ENCODE data around the gene LRBA. TPM values are rescaled to one million over a fixed set of nuclear protein-coding genes. Genes with fewer than 3 reads are reported as not detected.
"Not testable (repeated sequence)": the region's sequence is repeated elsewhere in the genome, so short reads cannot be mapped to it uniquely, and the experiment has no call there.

Gene LRBA
- total RNA-seq, 4 donors from 2014 or later, result 8.5 to 18.0 (median 11.9) TPM

GRCh38 chr4:150960079-150960478, 55.0 kb downstream of the LRBA start:
- H3K9me3 ChIP-seq, result no peaks in the 10 kb centered on the region
- DNase-seq (no peak), ATAC-seq (no peak)
- no peak overlapping the region for H3K27ac ChIP-seq
- no peak for TF ChIP-seq POLR2A (IDR thresholded peaks at IDR 0.05)
- TF ChIP-seq, protein P1, sequence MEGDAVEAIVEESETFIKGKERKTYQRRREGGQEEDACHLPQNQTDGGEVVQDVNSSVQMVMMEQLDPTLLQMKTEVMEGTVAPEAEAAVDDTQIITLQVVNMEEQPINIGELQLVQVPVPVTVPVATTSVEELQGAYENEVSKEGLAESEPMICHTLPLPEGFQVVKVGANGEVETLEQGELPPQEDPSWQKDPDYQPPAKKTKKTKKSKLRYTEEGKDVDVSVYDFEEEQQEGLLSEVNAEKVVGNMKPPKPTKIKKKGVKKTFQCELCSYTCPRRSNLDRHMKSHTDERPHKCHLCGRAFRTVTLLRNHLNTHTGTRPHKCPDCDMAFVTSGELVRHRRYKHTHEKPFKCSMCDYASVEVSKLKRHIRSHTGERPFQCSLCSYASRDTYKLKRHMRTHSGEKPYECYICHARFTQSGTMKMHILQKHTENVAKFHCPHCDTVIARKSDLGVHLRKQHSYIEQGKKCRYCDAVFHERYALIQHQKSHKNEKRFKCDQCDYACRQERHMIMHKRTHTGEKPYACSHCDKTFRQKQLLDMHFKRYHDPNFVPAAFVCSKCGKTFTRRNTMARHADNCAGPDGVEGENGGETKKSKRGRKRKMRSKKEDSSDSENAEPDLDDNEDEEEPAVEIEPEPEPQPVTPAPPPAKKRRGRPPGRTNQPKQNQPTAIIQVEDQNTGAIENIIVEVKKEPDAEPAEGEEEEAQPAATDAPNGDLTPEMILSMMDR (IDR thresholded peaks at IDR 0.05 in 4 of 5, conservative IDR thresholded peaks at IDR 0.05 in 1 of 5), result no peak
- no peaks in the 10 kb centered on the region for H3K36me3 ChIP-seq
- H3K27me3 ChIP-seq, result no peaks in the 10 kb centered on the region
- H3K4me3 ChIP-seq, result no peak overlapping the region
- in situ Hi-C loops (cut with MboI; ENCODE audit: low sequenced_read_pairs in 4 of 4) (no loop called here), intact Hi-C loops (cut with DNase I; ENCODE audit: low total_unique reads) (no loop called here)
- H3K4me1 ChIP-seq, result no peaks in the 10 kb centered on the region

GRCh38 chr4:150957981-150958380, 57.1 kb downstream of the LRBA start:
- H3K36me3 ChIP-seq; H3K4me1 ChIP-seq; H3K27me3 ChIP-seq; H3K9me3 ChIP-seq; in situ Hi-C loops (cut with MboI; ENCODE audit: low sequenced_read_pairs in 4 of 4); DNase-seq; H3K27ac ChIP-seq; intact Hi-C loops (cut with DNase I; ENCODE audit: low total_unique reads); ATAC-seq; H3K4me3 ChIP-seq: not testable (repeated sequence)

DNA sequence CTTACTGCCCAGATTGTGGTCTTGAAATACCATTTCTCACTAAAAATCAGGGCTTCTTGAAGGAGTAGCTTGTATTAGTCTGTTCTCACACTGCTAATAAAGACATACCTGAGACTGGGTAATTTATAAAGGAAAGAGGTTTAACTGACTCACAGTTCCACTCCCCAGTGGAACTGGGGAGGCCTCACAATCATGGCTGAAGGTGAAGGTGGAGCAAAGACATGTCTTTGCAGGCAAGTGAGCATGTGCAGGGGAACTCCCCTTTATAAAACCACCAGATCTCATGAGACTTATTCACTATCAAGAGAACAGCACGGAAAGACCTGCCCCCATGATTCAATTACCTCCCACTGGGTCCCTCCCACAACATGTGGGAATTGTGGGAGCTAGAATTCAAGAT, 58.0 kb downstream of the LRBA start:
- H3K4me1 ChIP-seq; DNase-seq; ATAC-seq; in situ Hi-C loops (cut with MboI; ENCODE audit: low sequenced_read_pairs in 4 of 4); H3K27ac ChIP-seq; H3K4me3 ChIP-seq; intact Hi-C loops (cut with DNase I; ENCODE audit: low total_unique reads); H3K9me3 ChIP-seq; H3K36me3 ChIP-seq; H3K27me3 ChIP-seq: not testable (repeated sequence)

- H3K27ac ChIP-seq; intact Hi-C loops (cut with DNase I; ENCODE audit: low total_unique reads); H3K27me3 ChIP-seq; H3K36me3 ChIP-seq; H3K9me3 ChIP-seq; H3K4me3 ChIP-seq; ATAC-seq; H3K4me1 ChIP-seq; DNase-seq; in situ Hi-C loops (cut with MboI; ENCODE audit: low sequenced_read_pairs in 4 of 4): not testable (repeated sequence)
These were observed 61.2 kb downstream of the LRBA start for GRCh38 chr4:150953916-150954315.

DNA sequence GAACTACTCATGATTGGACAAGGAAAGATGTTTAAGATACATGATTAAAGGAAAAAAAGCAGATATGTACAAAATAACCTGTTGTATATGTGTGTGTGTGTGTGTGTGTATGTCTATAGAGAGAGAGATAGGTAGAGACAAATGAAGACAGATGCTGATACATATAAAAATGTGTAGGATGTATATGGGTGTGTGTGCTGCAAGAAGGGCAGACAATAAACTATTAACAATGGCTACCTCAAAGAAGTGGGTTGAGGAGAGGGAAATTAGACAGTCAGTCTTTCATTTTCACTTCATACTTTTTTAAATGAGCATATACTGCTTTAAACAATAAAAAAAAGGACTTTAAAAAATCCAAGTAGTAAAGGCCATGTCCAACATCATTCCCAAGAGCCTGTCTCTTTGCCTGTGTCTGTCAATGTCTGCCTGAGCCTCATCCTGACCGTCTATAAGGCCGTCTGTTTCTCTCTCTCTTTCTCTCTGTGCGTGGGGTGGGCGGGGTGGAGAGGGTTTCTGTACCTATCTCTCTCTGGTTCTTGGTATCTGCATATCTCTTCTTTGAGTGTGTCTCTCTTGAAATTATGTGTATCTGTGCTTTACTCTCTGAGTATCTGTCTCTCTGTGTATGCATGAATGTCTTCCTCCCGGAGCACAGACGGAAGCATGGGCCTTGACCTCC, 62.8 kb downstream of the LRBA start:
- intact Hi-C loops (cut with DNase I; ENCODE audit: low total_unique reads) (no loop called here), in situ Hi-C loops (cut with MboI; ENCODE audit: low sequenced_read_pairs in 4 of 4) (no loop called here)
- Histone ChIP-seq H3K4me3 (no peak overlapping the region), H3K27ac (no peak overlapping the region), H3K36me3 (no peaks in the 10 kb centered on the region), H3K4me1 (peaks cover 0 to 6% of the 10 kb centered on the region in 2 donors), H3K9me3 (no peaks in the 10 kb centered on the region), H3K27me3 (no peaks in the 10 kb centered on the region)
- TF ChIP-seq POLR2A (IDR thresholded peaks at IDR 0.05), result no peak
- TF ChIP-seq, protein P1 (IDR thresholded peaks at IDR 0.05 in 4 of 5, conservative IDR thresholded peaks at IDR 0.05 in 1 of 5), result no peak
- ATAC-seq (no peak), DNase-seq (no peak)

DNA sequence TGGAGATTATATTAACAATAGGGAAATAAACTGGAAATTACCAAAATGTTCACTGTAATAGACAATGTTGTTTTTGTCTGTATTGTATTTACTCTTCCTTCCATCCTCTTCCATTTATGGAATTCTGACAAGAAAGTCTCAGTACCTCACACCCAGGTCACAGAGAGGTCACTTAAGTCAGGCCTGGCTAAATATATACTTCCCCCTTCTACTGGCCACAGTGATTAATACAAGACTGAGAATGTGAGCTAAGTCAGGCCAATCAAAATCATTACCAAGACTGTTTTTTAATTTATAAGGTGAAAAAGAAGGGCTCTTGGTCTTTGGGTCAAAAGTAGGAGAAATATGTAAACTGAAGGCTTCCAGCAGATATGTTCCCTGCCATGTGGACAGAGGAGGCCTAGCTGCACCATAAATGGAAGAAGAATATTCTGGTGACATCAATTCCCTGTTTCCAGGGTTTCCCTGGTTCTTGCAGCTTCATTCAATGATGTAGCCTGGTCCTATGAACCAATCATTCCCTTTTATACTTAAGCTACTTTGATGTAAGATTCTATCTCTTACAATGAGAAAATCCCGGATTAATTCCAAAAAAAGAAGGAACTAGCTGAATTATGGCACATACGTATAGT, 64.3 kb downstream of the LRBA start:
- H3K9me3 ChIP-seq, result no peaks in the 10 kb centered on the region
- H3K36me3 ChIP-seq, result no peaks in the 10 kb centered on the region
- DNase-seq (no peak), ATAC-seq (no peak)
- in situ Hi-C loops (cut with MboI; ENCODE audit: low sequenced_read_pairs in 4 of 4), result no loop called here
- H3K4me1 ChIP-seq, result peaks cover 0 to 6% of the 10 kb centered on the region in 2 donors
- intact Hi-C loops (cut with DNase I; ENCODE audit: low total_unique reads), result no loop called here
- TF ChIP-seq POLR2A (IDR thresholded peaks at IDR 0.05), result no peak
- TF ChIP-seq, protein P1 (IDR thresholded peaks at IDR 0.05 in 4 of 5, conservative IDR thresholded peaks at IDR 0.05 in 1 of 5), result no peak
- H3K27me3 ChIP-seq, result no peaks in the 10 kb centered on the region
- no peak overlapping the region for H3K4me3 ChIP-seq
- no peak overlapping the region for H3K27ac ChIP-seq

All from gastrocnemius medialis (tissue), 4 donors.